HG03159 (cell line): ENCODE data around the gene HOTAIR.

Experiments
- ATAC-seq: cut with Tn5 transposase; IDR thresholded peaks from one replicate; pipeline ENCODE4 v1.9.1; 2021; ENCODE audit warnings: mild to moderate bottlenecking, moderate library complexity; ENCODE audit not compliant: unreplicated experiment

Gene HOTAIR

DNA sequence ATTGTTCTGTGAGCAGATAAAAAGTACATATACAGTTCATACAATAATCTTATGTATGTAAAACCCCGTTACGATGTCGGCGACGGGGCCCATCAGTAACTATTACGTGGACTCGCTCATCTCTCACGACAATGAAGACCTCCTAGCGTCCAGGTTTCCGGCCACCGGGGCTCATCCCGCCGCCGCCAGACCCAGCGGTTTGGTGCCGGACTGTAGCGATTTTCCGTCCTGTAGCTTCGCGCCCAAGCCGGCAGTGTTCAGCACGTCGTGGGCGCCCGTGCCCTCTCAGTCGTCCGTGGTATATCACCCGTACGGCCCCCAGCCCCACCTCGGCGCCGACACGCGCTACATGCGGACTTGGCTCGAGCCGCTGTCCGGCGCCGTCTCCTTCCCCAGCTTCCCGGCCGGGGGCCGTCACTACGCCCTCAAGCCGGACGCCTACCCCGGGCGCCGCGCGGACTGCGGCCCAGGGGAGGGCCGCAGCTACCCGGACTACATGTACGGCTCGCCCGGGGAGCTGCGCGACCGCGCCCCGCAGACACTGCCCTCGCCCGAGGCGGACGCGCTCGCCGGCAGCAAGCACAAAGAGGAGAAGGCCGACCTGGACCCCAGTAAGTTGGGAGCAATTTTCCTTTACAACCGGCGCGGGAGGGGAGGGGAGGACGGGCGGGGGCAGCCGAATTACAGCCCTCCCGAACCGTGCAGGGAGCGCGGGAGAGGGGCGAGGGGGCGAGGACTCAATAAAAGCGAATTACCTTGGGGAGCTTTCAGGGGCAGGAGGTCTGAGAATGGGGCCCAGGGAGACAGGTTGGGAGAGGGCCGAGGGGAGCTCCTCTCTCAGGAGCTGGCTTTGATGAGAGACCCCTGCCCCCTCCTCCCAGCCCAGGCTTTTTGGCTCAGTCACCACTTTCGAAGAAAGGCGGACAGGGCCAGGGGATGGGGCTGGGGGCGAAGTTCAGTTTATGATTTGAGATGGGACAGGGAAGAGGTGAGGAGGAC lies 25.7 kb upstream of the HOTAIR start, which contains the start of gene HOXC9:
Gene HOXC9, plus strand, starts transcription at position 46 of the 999 bp plus-strand sequence. Its CDS starts 28 bp downstream, at position 74.
- no peak for ATAC-seq

DNA sequence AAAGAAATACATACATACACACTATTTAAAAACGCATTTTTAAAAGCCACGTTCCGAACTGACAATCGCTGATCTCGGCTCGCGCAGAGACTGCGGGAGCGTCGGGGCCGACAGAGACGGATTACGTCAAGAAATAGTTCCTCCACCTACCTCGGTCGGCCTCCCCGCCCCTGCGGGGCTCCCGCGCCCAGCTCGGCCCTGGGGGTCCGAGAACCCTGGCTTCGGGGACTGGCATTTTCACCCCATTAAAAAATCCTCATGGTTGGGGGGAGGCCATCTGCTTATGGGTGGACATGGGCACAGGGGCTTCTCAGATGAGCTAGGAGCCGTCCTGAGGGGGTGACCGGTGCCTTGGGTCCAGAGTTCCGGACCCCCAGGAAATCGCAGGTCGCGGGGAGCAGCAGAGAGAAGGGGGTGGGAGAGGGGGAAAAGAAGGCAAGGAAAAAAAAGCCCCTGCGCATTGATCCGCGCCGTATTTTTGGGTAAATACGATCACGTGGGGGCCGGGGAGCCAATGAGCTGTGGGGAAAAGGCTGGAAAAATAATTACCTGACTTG lies 24.9 kb upstream of the HOTAIR start:
- no peak for ATAC-seq

DNA sequence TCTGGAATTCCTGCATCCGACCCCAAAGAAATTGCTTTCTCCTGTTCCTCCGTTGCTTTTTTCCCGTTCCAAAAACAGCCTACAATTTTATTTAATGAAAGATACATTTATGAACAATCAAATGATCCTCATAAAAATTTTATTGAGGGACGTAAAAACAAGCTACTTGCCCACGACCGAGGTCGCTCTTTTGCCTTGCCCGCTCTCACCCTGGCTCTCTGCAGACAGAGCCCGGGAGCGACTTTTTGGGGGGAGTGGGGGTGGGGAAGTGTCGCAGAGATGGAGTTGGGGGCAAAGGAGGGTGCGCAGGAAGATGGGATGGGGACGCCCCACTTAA lies 24.1 kb upstream of the HOTAIR start:
- ATAC-seq = no peak

DNA sequence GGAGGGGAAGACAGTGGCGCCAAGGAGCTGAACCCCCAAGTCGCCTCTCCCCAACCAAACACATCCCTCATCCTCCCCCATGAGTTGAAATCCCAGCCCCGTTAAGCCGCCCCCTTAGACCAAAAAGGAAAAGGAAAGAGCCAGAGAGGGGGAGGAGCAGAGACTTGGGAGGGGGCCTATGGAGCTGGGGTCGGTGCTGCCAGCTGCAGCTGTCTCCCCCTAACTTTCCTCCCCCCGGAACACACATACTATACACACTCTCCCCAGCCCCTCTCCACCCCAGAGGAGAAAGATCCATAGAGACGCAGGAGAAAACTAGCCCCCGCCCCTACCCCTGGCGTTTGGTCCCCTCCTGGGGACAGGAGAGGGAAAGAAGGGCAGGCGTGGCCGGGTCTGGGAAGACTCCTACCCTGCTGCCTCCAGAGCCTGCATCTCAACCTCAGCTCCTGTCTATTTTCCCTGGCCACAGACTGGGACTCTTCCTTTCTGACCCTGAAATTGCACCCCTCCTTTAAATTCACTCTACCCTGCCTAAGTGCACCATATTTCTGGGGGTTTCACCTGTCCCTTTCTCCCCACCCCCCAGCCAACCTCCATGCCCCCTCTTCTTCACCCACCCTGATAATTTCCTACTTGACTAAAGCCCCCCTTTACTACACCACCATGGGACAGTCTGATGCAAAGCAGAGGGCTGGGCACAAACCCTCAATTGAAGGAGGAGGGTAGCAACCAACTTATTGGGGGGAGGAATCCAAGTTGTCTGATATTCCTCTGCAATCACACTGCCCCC lies 23.6 kb upstream of the HOTAIR start:
- ATAC-seq = no peak

DNA sequence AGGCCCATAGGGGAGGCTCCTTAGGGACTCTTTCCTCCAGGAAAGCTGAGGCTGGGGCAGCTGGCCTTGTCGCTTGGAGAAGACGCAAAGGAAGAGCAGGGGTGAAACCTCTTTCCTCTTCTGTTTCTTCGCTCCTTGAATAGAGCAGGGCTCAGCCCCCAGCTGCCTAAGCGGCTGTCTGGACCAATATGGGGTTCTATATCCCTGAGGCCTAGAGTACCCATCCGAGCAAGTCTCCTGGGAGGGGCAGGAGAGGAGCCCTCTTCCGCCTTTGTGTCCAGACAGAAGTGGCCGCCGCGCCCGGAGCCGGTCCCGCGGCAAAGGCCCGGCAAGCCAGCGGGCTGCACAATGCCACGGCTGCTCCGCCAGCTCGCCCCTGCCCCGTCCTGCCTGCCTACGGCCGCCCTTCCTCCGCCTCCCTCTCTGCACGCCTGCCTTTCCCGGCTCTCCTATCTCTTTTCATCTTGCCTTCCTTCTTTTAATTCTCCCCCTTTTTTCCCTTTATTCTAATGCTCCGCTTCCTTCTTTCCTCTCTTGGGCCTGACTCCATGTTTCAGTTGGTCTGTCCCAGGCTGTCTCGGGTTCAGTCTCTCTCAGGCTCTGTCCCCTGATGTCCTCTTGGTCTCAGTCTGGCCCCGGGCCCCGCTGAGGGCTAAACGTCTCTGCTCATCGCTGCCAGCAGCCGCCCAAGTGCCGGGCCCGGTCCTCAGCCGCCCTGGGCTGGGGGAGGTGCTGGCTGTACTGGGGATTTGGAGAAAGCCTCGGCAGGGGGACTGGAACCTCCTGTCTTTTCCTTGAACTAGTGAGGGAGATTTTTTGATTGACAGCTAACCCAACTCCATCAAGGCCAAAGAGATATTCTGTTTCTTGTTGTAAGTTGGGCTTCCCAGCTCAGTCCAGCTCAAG lies 22.7 kb upstream of the HOTAIR start:
- no peak for ATAC-seq

DNA sequence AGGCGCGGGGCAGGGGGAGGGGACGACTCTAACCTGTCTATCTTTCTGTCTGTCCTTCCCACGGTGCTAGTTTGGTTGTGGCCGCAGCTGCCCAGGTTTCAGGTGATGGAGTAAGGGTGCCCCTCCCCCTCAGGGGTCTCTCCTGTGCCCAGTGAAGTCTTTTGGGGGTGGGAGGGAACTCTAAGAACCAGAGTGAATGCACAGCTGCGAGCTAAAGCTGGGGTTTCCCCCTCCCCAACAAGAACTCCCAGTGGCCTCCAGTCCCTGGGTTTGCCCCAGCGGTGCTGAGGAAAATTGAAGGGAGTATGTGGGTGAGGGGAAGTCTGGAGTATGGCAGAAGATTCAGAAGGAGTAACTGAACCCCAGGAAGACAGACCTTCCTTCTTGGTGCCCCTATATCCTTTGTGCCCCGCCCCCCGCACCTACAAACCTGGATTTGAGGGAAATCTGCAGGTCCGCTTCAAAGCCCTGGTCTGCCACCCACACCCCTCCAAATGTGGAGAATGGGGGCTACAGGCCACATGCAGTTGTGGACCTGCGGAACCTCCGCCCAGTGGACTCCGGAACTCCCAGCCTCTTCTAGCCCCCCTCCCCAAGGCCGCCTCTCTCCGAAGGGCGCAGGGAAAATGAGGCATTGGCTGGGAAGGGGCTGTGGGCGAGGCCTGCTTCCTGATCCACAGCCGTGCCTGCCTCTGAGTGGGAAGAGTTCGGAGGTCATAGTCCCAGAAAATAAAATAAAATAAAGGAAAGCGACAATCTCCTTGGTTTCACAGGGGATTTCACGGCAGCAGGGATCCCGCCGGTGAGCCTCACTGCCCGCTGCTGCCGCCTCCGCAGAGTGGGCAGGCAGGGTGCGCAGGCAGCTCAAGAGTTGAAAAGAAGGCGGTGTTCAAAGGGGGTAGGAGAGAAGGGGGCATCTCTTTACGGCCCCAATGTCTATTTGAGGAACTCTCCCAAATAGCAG lies 21.8 kb upstream of the HOTAIR start:
- no peak for ATAC-seq

DNA sequence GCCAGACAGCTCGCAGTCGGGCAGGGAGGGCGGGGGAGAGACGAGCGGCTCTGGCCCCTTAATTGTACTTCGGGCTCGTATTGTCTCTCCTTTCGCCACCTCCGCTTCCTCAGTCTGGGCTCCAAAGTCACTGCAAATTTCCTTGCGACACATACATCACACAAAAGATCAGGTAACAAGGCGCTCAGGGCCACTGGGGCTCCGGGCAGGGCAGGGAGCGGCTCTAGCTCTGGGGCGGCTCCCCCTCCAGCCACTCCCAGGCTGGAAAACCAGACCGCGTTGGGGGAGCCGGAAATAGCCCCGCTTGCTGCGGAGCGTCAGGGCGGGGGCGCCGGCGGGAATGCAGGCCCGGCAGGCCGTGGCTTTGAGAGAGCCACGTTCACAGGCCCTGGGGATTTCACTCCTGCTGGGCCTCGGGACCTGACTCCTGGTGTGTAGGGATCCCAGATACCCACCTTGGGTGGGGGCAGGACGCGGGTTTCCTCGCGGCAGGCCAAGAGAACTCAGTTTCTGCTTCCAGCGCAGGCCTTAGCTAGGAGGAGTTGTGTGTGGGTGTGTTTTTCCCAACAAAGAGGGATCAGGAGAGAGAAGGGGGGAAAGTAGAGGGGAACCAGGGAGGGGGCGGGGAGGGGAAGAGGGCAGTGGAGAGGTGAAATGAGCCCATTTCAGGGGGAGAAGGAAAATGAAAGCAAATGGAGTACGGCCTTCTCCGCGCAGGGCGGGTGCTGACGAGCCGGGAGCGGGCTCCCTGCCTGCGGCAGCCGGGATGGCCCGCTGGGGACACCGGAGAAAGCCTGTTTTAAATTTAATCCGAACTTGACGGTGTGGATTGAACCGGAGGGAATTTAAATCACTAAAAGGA lies 20.9 kb upstream of the HOTAIR start:
- no peak for ATAC-seq

DNA sequence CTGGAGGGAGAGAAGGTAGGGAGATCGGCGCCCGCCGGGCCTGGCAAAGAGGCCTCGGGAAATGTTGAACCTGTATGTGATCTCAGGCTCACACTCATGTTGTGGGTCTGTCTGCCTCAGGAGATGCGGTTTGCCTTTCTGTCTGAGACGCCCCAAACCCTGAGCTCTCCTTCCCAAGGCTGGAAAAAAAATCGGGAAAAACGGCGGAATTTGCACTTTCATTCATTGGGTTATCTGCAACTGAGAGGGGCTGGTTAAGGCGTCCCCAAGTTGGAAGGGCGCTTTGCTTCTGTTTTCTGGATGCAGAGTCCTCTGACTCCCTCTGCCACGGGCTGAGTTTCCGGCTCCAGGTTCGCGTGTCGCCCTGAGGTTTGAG lies 20.2 kb upstream of the HOTAIR start:
- no peak for ATAC-seq

DNA sequence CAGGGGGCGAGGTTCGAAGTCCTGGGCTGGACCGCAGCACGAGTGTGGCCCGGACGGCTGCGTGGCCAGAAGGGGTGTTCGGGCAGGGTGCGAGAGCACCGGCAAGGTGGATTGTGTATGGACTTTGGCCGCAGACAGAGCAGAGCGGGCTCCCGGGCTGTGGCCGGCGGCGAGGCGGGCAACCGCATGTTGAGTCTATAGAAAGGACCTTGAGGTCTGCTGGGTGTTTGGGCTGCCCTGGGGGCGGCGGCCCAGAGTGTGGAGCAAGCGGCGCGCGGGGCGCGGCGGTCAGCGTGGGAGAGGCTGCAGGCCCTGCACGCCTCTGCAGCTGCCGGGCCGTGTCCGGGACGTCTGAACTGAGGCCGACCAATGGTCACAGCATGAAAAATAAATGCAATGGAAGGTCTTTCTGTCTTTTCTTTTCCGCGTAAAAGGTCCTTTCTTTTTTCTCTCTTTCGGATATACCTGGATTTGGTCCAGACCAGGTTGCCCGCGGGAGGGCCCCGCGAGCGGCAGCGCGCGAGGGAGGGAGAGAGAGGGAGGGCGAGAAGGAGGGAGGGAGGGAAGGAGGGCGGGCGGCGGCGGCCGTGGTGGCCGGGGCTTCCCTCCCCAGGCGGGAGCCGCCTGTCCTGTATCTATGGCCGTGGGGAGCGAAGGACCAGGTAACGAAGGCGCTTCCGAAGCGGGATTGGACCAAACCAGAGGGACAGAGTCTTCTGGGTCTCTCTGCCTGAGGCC lies 19.7 kb upstream of the HOTAIR start:
- ATAC-seq = no peak

DNA sequence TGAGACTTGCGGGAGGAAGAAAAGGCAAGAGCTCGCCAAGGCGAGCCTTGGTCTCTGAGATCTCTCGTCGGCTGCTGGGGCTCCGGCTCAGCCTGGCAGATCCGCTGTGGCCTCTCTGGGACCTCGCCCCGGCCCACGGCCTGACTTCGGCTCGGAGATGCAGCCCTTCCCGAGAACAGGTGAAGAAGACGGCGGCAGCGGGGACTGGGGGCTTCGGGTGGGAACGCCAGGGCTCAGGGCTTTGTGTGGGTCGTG lies 19.2 kb upstream of the HOTAIR start:
- no peak for ATAC-seq

DNA sequence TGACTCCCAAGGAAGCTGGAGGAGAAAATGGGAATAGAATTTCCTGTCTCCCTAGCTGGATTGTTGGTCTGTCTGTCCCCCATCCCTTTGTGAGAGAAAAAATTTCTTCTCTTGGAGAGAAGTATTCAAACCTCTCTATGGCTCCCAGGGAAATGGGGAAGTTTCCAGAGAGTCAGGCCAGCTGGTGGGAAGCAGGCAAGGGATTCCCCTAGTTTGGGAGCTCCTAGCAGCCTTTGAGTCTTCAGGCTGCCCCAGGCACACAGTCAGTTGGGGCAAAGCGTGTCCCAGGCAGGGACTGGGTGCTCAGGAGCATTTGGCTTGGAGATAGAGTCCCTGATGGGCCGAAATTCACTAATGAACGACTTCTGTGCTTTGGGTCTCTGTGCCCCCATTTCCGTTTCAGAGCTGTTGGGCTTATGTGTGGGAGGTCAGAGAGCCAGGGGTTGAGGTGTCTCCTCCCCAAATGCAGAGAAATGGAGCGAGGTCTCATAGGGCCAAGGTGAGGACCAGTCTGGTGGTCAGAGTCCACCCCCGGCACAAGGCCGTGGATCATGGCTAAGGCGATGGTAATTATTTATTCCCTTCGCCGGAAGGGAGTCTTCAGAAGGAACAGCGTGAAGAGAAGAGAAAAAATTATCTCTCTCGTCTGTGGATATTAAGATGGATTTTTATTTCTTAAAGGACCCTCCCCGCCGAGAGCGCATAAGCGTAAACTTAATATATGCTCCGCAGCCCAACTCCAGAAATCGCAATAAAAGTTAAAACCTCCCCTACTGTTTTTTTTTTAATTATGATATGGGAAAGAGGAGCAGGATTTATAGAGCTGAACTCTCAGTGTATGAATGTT lies 18.6 kb upstream of the HOTAIR start:
- no peak for ATAC-seq

DNA sequence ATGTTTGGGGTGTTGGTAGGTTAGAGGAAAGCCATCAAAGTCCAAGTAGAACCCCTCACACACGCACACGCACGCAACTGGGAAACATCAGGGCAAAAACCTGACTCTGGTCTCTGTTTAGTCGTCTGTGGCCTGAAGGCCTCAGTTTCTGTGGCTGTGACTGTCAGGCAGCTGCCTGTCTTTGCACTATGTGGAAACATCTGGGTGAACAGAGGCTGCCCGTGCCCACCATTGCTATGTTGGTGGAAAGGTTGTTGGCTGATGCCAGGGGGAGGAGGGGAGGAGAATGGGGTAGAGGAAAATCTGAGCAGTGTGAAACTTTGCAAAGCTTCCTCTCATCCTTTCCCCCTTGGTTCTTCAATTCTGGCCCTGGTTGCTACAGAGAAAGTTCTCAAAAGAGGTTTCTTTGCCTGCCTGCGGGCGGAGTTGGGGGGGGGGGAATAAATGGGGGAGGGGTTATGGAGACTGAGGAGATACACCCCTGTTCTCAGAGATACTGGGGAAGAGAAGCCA lies 17.7 kb upstream of the HOTAIR start:
- no peak for ATAC-seq

DNA sequence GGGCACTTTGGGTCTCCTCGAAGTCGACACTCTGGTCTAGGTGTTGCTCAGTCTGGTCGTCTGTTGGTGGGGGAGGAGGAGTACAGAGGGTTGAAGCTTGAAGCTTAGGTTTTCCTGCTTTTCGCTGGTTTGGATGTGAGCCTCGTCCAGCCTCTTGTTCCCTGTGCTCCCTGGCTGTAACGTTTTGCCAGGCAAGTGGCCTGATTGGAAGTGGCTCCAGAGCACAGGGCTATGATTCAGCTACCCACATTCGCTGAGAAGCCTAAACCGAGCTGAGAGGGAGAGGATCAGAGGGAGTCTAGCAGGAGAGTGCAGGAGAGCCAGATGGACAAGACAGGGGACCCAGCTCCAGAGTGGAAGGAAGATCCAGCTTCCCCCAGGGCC lies 16.3 kb upstream of the HOTAIR start:
- no peak for ATAC-seq

DNA sequence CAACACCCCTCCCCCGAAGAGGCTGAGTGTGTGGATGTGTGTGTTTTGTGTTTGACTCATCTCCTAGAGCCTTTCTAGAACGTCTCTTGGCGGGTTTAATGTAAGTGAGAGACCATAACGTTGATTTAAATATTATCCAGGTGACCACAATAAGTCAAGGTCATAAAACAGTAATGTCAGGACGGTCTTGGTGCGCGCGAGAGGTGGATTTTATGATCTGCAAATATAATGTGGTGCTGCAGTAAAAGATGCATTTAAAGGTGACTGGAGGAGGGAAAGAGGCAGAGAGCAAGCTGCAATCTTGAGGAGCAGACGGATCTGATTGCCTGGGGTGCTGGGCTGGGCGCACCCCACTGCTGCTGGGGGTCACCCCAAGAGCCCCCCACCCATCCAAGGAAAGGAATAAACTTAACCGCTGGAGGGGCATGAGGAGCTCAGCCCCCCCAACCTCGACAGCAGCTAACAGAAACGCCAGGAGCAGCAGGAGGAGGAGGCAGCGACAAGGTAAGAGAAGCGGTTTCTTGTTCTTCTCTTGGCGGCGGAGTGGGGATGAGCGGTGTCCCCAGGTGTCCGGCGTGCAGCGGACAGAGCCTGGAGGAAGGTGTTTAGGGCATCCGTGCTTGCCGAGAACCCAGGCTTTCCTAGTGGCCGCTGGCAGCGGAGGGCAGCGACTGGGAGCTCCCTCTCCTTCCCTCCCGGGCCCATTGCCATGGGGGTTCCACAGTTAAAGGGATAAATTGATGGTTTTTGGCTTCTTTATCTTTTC lies 15.7 kb upstream of the HOTAIR start:
- ATAC-seq = no peak

DNA sequence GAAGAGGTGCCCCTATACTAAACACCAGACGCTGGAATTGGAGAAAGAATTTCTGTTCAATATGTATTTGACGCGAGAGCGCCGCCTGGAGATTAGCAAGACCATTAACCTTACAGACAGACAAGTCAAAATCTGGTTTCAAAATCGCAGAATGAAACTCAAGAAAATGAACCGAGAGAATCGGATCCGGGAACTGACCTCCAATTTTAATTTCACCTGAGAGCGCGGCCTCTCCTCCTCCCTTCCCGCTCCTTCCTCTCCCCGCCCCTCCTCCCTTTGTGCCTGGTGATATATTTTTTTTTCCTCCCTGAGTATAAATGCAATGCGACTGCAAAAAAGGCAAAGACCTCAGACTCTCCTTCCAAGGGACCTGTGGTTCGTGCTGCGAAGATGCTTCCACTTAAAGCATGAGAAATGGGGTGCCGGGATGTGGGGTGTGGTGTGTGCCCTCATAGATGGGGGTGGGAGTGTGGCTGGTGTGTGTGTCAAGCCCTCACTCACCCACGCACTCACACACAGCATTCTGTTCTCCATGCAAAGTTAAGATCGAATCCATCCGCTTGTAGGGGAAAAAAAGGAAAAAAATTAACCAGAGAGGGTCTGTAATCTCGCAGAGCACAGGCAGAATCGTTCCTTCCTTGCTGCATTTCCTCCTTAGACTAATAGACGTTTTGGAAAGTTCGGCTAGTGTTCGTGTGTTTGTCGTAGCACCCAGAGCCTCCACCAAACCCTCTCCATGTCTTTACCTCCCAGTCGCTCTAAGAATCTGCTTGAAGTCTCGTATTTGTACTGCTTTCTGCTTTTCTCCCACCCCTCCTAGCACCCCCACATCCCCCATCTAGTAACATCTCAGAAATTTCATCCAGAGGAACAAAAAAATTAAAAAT lies 14.7 kb upstream of the HOTAIR start:
- ATAC-seq = no peak
